Testis (tissue), 3 donors: ENCODE data around the gene NFATC3. TPM values are rescaled to one million over a fixed set of nuclear protein-coding genes. Genes with fewer than 3 reads are reported as not detected.

Experiments
- DNase-seq: peaks from one replicate; pipeline ENCODE4 v3.0.0-alpha.2; 2019
- H3K27ac ChIP-seq, 2 donors: fragments of 200-600 bp; sonication (generic); one replicate each; pipeline ENCODE4 v1.5.1; 2019
- H3K27me3 ChIP-seq: fragments of 200-600 bp; sonication (generic); one replicate; pipeline ENCODE4 v1.5.1; 2019
- H3K36me3 ChIP-seq: fragments of 200-600 bp; sonication (generic); one replicate; pipeline ENCODE4 v1.5.1; 2017; ENCODE audit warnings: low read depth; ENCODE audit errors: missing control alignments
- H3K4me1 ChIP-seq: fragments of 200-600 bp; sonication (generic); one replicate; pipeline ENCODE4 v1.5.1; 2019
- H3K4me3 ChIP-seq, 2 donors: fragments of 200-600 bp; sonication (generic); one replicate each; pipeline ENCODE4 v1.5.1; 2017 to 2019
- H3K9me3 ChIP-seq: fragments of 200-600 bp; sonication (generic); one replicate; pipeline ENCODE4 v1.5.1; 2017
- POLR2A ChIP-seq: fragments of 450-650 bp; IDR thresholded peaks from one replicate; pipeline ENCODE4 v1.6.1; 2017; ENCODE audit warnings: antibody characterized with exemption, mild to moderate bottlenecking, moderate library complexity
- WGBS, 2 donors: methylation state at CpG; one replicate each; pipeline ENCODE4 v1.1.5; 2018; 5-methylcytosine and 5-hydroxymethylcytosine counted together
- intact Hi-C: fragments of 100-400 bp; cut with DNase I; formaldehyde crosslinking; loops from one replicate; pipeline ENCODE4 v1.15.1; 2023; ENCODE audit warnings: low total_unique reads
- polyA plus RNA-seq: library from polyadenylated mRNA; stranded (reverse); fragments of 350-450 nt; fragmentation: Illumina TruSeq; extraction: RNeasy Lipid Tissue Mini Kit (QIAGEN cat#74804); gene quantifications from one replicate; pipeline ENCODE4 v1.2.3, GENCODE V29; 2014; ENCODE audit warnings: low read depth, low replicate concordance; ENCODE audit not compliant: insufficient read depth
- total RNA-seq, 2 donors: library from RNA; depleted of rRNA; stranded (reverse); fragments of >200 nt; gene quantifications; one replicate each; pipeline ENCODE4 v1.2.3, GENCODE V29; 2016
- TF ChIP-seq, protein P1 (sequence below), 3 experiments: fragments of 450-650 bp in 2 of 3; fragments of 200-600 bp in 1 of 3; sonication (generic) in 1 of 3; IDR thresholded peaks; one replicate each; pipeline ENCODE4 v1.5.1; 2016 to 2019; ENCODE audit warnings: antibody characterized with exemption in 3 of 3, mild to moderate bottlenecking in 2 of 3, moderate library complexity in 1 of 3

NFATC3 gene
- total and polyA plus RNA-seq, 3 donors from 2014 or later, result 78.0 to 115 (median 94.7) TPM

DNA sequence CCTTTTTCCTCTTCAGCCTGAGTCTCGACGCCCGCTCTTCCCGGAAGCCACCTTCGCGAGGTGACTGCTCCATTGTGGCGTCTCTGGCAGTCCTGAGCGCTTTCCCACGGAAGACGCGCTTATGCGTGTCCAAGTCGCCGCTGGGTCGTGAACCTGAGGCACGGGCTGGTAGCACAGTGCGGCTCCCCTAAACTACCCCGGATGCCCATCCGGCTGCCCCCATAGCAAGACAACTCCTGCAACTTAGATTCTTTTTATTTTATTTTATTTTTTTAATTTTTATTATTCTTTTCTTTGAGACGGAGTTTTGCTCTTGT lies 152.8 kb downstream of the NFATC3 start:
- 12 to 16% methylated on average over 20 of the region's 20 CpGs for WGBS, 2 donors
- intact Hi-C loops, result loop anchor here (10.0 kb wide), 1 partner anchor 153 kb away; the partner anchor contains the start of gene NFATC3
- H3K4me3 ChIP-seq, result peak overlapping the region; percentile 58 to 66
- TF ChIP-seq, protein P1, sequence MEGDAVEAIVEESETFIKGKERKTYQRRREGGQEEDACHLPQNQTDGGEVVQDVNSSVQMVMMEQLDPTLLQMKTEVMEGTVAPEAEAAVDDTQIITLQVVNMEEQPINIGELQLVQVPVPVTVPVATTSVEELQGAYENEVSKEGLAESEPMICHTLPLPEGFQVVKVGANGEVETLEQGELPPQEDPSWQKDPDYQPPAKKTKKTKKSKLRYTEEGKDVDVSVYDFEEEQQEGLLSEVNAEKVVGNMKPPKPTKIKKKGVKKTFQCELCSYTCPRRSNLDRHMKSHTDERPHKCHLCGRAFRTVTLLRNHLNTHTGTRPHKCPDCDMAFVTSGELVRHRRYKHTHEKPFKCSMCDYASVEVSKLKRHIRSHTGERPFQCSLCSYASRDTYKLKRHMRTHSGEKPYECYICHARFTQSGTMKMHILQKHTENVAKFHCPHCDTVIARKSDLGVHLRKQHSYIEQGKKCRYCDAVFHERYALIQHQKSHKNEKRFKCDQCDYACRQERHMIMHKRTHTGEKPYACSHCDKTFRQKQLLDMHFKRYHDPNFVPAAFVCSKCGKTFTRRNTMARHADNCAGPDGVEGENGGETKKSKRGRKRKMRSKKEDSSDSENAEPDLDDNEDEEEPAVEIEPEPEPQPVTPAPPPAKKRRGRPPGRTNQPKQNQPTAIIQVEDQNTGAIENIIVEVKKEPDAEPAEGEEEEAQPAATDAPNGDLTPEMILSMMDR (IDR thresholded peaks at IDR 0.05), result no peak
- TF ChIP-seq POLR2A, result no peak
- no peaks in the 10 kb centered on the region for H3K36me3 ChIP-seq
- no peaks in the 10 kb centered on the region for H3K27me3 ChIP-seq
- H3K27ac ChIP-seq, result peak overlapping the region; percentile 33 to 84
- H3K9me3 ChIP-seq, result no peaks in the 10 kb centered on the region
- H3K4me1 ChIP-seq, result peaks cover 13% of the 10 kb centered on the region
- DNase-seq, result no peak

DNA sequence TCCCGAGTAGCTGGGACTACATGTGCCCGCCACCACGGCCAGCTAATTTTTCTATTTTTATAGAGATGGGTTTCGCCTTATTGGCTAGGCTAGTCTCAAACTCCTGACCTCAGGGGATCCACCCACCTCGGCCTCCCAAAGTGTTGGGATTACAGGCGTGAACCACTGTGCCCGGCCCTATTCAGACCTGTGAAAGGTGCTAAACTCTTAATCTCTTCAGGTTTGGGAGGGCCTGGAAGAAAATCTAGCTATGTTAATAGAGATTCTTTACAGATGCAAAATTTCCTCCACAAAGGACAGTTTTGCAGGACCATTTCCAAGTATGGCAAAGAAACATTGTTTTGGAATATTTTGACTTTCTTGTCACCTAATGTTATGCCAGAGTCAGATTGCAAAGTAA lies 156.9 kb downstream of the NFATC3 start:
- peaks cover 23% of the 10 kb centered on the region for H3K4me1 ChIP-seq
- intact Hi-C loops, result no loop called here
- no peaks in the 10 kb centered on the region for H3K9me3 ChIP-seq
- H3K27ac ChIP-seq, result no peak overlapping the region
- no peaks in the 10 kb centered on the region for H3K36me3 ChIP-seq
- H3K4me3 ChIP-seq, result no peak overlapping the region
- no peak for DNase-seq
- no peaks in the 10 kb centered on the region for H3K27me3 ChIP-seq
- TF ChIP-seq, protein P1 (IDR thresholded peaks at IDR 0.05), result no peak
- TF ChIP-seq POLR2A, result no peak
- WGBS, 2 donors, result 85 to 91% methylated on average over 7 of the region's 7 CpGs

DNA sequence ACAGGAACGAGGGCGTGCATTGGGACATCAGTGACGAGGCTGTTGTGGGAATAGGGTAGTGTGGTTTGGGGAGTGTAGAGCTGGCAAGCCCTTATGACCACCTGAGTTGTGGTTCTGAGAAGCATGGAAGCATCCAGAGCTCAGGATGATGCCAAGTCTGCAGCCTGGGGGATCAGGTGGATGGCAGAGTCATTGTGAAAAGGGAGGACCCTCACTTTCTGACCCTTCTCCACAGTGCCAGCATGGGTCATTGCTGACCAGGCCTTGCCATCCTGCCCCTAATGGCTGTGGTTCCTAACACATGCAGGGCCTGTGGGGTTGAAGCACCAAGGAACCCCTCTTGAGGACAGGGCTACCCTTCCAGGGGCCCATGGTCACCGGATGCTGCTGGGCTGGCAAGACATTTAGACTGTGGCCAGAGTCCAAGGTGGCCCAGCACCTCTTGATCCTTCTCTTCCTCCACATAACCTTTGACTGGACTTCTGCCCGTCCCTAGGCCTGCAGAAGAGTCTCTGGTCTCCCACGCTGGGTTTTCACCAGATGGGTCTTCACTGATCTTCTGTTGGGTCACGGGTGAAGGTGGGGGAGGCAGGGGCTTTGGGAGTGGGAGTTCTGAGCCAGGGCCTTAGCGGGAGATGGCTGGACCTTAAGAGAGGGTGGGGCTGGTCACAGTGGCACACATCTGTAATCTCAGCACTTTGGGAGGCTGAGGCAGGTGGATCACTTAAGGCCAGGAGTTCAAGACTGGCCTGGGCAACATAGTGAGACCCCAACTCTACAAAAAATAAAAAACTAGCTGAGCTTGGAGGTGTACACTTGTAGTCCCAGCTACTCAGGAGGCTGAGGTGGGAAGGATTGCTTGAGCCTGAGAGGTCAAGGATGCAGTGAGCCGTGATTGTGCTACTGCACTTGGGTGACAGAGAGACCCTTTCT lies 158.0 kb downstream of the NFATC3 start:
- TF ChIP-seq POLR2A, result no peak
- TF ChIP-seq, protein P1 (IDR thresholded peaks at IDR 0.05), result no peak
- Histone ChIP-seq H3K4me1 (peaks cover 19% of the 10 kb centered on the region), H3K36me3 (no peaks in the 10 kb centered on the region), H3K4me3 (no peak overlapping the region), H3K27ac (no peak overlapping the region), H3K9me3 (no peaks in the 10 kb centered on the region), H3K27me3 (no peaks in the 10 kb centered on the region)
- no peak for DNase-seq
- WGBS, 2 donors, result 82 to 87% methylated on average over 9 of the region's 9 CpGs
- intact Hi-C loops, result no loop called here

DNA sequence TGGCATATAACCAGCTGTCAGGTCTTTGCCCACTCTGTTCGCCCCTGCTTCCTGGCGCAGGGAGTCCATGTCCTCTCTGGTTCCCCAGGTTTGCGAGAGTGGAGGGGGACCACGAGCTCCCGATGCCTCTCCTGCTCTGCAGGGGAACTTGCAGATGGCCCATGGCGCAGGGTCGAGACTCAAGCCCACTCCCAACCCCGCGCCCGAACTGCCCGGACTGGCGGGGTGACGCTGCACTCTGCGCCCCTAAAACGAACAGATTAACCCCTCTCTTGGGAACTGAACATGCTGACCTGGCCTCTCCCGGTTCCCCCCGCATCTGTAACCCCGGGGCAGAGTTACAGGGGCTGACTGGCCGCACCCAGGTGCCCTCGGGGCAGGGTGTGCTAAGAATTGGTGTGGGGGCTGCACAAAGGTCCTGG lies 159.3 kb downstream of the NFATC3 start:
- Histone ChIP-seq H3K9me3 (no peaks in the 10 kb centered on the region), H3K4me3 (peak overlapping the region; percentile 74 to 87), H3K36me3 (no peaks in the 10 kb centered on the region), H3K27me3 (no peaks in the 10 kb centered on the region), H3K4me1 (peaks cover 18% of the 10 kb centered on the region), H3K27ac (no peak overlapping the region)
- TF ChIP-seq, protein P1 (IDR thresholded peaks at IDR 0.05), result no peak
- no peak for TF ChIP-seq POLR2A
- no peak for DNase-seq
- 6% methylated on average over 20 of the region's 20 CpGs; no CpG with 5 or more reads in 1 of the 2 donors for WGBS, 2 donors
- intact Hi-C loops, result no loop called here
